ENCODE results near the gene ALG14. TPM values are rescaled to one million over a fixed set of nuclear protein-coding genes. Genes with fewer than 3 reads are reported as not detected.

ALG14 gene
- total RNA-seq, 1 donor from 2014 or later: 3.4 TPM

DNA sequence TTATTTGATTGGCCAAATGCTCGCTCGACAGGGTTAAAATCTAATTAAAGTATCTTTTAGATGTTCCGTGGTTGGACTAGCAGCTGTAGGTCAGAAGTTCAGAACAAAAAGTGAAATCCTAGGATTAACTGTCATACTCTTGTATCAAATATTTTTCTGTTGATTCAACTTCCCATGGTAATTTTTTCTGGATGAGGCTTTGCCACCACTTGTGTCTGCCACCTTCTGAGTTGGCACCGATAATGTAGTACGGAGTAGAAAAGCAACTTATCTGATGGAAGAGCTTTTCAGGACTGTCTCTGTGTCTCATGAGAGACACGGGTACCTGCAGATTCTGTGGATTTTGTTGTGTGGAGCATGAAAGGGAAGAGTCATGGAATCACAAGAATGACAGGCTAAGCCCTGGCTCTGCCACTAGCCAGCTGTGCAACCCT is 101.2 kb downstream of the ALG14 start:
- TF ChIP-seq CTCF (IDR thresholded peaks at IDR 0.05): no peak
- H3K36me3 ChIP-seq: no peaks in the 10 kb centered on the region
- DNase-seq: no peak
- H3K4me1 ChIP-seq: peaks cover 21% of the 10 kb centered on the region
- intact Hi-C loops (cut with DNase I): no loop called here
- no peaks in the 10 kb centered on the region for H3K27me3 ChIP-seq
- H3K4me3 ChIP-seq: no peak overlapping the region
- ATAC-seq: no peak
- H3K9me3 ChIP-seq: no peaks in the 10 kb centered on the region
- H3K27ac ChIP-seq: peak overlapping the region; percentile 47

DNA sequence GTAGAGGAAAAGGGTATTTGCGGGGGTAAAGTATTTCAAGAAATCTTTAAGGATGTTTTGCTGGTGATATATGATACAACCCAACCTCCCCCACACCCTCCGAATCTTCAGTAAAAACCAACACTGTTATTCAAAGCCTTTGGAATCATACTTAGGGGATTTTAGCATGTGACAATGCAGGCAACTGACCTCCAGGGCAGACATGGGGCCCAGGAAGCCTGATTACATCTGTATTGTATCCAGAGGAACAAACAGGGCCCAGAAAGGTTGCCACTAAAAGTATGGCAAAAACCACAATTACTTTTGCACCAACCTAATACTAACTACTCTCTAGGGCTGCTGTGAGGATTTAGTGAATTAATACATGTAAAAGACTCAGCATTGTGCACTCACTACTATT is 102.0 kb downstream of the ALG14 start:
- intact Hi-C loops (cut with DNase I): no loop called here
- Histone ChIP-seq H3K4me3 (no peak overlapping the region), H3K4me1 (peaks cover 21% of the 10 kb centered on the region), H3K27me3 (no peaks in the 10 kb centered on the region), H3K9me3 (no peaks in the 10 kb centered on the region), H3K36me3 (no peaks in the 10 kb centered on the region), H3K27ac (peak overlapping the region; percentile 39)
- no peak for ATAC-seq
- no peak for DNase-seq
- TF ChIP-seq CTCF (IDR thresholded peaks at IDR 0.05): no peak

DNA sequence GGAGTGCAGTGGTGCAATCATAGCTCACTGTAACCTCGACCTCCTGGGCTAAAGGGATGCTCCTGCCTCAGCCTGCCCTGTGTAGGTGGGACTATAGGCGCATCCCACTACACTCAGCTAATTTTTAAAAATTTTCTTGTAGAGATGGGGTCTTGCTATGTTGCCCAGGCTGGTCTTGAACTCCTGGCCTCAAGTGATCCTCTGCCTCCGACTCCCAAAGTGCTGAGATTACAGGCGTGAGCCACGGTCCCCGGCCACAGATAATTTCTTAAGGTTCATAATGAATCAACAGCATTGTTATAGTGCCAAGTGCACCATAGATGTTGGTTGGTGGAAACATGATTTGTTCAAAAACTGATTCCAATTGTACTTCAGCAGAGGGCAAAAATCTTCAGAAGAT is 103.6 kb downstream of the ALG14 start:
- ATAC-seq (no peak), DNase-seq (no peak)
- H3K4me1 ChIP-seq: peaks cover 21% of the 10 kb centered on the region
- no peaks in the 10 kb centered on the region for H3K27me3 ChIP-seq
- intact Hi-C loops (cut with DNase I): no loop called here
- H3K36me3 ChIP-seq: no peaks in the 10 kb centered on the region
- no peak overlapping the region for H3K4me3 ChIP-seq
- TF ChIP-seq CTCF (IDR thresholded peaks at IDR 0.05): no peak
- H3K27ac ChIP-seq: no peak overlapping the region
- H3K9me3 ChIP-seq: no peaks in the 10 kb centered on the region

DNA sequence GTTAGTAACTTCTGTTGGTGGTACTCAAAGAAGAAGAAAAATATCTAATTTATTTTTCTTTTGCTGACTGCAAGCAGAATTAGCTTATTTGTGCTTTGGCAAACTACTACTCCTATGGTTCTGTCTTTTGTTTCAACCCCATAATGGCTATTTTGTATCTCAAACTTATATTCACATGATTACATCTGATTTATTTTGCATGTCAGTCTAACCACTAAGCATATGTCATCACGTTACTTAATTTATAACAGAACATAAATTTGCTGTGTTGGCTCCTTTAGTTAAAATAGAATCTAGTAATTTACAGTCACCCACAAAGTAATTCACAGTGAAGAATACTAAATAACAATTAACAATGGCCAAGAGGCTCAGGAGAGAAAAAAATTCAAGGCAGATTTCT is 106.7 kb downstream of the ALG14 start:
- TF ChIP-seq CTCF (IDR thresholded peaks at IDR 0.05): no peak
- DNase-seq (no peak), ATAC-seq (no peak)
- intact Hi-C loops (cut with DNase I): no loop called here
- Histone ChIP-seq H3K9me3 (no peaks in the 10 kb centered on the region), H3K36me3 (no peaks in the 10 kb centered on the region), H3K27me3 (no peaks in the 10 kb centered on the region), H3K4me1 (peaks cover 19% of the 10 kb centered on the region), H3K27ac (no peak overlapping the region), H3K4me3 (no peak overlapping the region)

DNA sequence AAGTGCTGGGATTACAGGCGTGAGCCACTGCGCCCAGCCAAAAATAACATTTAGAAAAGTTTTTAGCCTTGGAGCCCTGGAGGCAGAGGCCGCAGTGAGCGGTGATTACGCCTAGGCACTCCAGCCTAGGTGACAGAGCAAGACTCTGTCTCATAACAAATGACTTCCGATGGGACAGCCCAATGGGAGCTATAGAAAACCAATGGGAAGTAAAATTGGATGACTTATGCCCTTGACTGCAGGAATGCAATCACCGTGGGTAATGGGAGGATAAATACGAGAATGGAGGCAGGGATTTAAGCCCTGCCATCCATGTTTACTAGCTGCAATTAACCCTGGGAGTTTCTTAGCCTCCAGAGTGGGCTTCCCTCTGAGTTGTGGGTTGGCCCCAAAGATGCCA is 108.9 kb downstream of the ALG14 start:
- Histone ChIP-seq H3K9me3 (no peaks in the 10 kb centered on the region), H3K27ac (no peak overlapping the region), H3K27me3 (no peaks in the 10 kb centered on the region), H3K4me1 (peaks cover 14% of the 10 kb centered on the region), H3K4me3 (no peak overlapping the region), H3K36me3 (no peaks in the 10 kb centered on the region)
- no peak for ATAC-seq
- DNase-seq: no peak
- TF ChIP-seq CTCF (IDR thresholded peaks at IDR 0.05): no peak
- intact Hi-C loops (cut with DNase I): no loop called here

Measured in upper lobe of right lung (tissue), 1 donor.